ENCODE measurements around the gene OPCML. TPM values are rescaled to one million over a fixed set of nuclear protein-coding genes. Genes with fewer than 3 reads are reported as not detected.

Gene OPCML
- total and polyA plus RNA-seq, 2 experiments from 2014 or later, result 0.21 to 0.51 TPM

- no peak for TF ChIP-seq CTCF (IDR thresholded peaks at IDR 0.05; ENCODE audit: low read depth, low read length)
- Histone ChIP-seq H3K4me3 (no peak overlapping the region), H3K36me3 (no peaks in the 10 kb centered on the region)
Measured at GRCh38 chr11:133263332-133263731, 269.0 kb downstream of the OPCML start.

GRCh38 chr11:133258751-133259150 is 273.6 kb downstream of the OPCML start:
- Histone ChIP-seq H3K9me3 (ENCODE audit: low read depth) (no peaks in the 10 kb centered on the region), H3K27ac (no peak overlapping the region), H3K27me3 (no peaks in the 10 kb centered on the region), H3K4me1 (ENCODE audit: low read depth) (no peaks in the 10 kb centered on the region), H3K4me3 (no peak overlapping the region), H3K36me3 (no peaks in the 10 kb centered on the region)
- DNase-seq (ENCODE audit: low read depth in 1 of 2, low spot score in 1 of 2), result no peak
- TF ChIP-seq CTCF (IDR thresholded peaks at IDR 0.05; ENCODE audit: low read depth, low read length), result no peak

More at GRCh38 chr11:133263332-133263731, 269.0 kb downstream of the OPCML start:
- no peak for DNase-seq (ENCODE audit: low read depth in 1 of 2, low spot score in 1 of 2)
- H3K27ac ChIP-seq, result no peak overlapping the region
- H3K4me1 ChIP-seq (ENCODE audit: low read depth), result no peaks in the 10 kb centered on the region
- H3K27me3 ChIP-seq, result no peaks in the 10 kb centered on the region
- H3K9me3 ChIP-seq (ENCODE audit: low read depth), result no peaks in the 10 kb centered on the region

- Histone ChIP-seq H3K9me3 (ENCODE audit: low read depth) (no peaks in the 10 kb centered on the region), H3K27ac (no peak overlapping the region), H3K4me3 (no peak overlapping the region), H3K36me3 (no peaks in the 10 kb centered on the region), H3K4me1 (ENCODE audit: low read depth) (no peaks in the 10 kb centered on the region), H3K27me3 (no peaks in the 10 kb centered on the region)
- TF ChIP-seq CTCF (IDR thresholded peaks at IDR 0.05; ENCODE audit: low read depth, low read length), result no peak
- DNase-seq (ENCODE audit: low read depth in 1 of 2, low spot score in 1 of 2), result no peak
Measured at GRCh38 chr11:133254601-133255000, 277.7 kb downstream of the OPCML start.

- Histone ChIP-seq H3K4me3 (no peak overlapping the region), H3K4me1 (ENCODE audit: low read depth) (no peaks in the 10 kb centered on the region), H3K27me3 (no peaks in the 10 kb centered on the region), H3K36me3 (no peaks in the 10 kb centered on the region), H3K27ac (no peak overlapping the region), H3K9me3 (ENCODE audit: low read depth) (no peaks in the 10 kb centered on the region)
- DNase-seq (ENCODE audit: low read depth in 1 of 2, low spot score in 1 of 2), result no peak
- TF ChIP-seq CTCF (IDR thresholded peaks at IDR 0.05; ENCODE audit: low read depth, low read length), result no peak
Measured at GRCh38 chr11:133253570-133253969, 278.7 kb downstream of the OPCML start.

- no peaks in the 10 kb centered on the region for H3K27me3 ChIP-seq
- no peaks in the 10 kb centered on the region for H3K9me3 ChIP-seq (ENCODE audit: low read depth)
- DNase-seq (ENCODE audit: low read depth in 1 of 2, low spot score in 1 of 2), result no peak
- no peaks in the 10 kb centered on the region for H3K4me1 ChIP-seq (ENCODE audit: low read depth)
- no peak overlapping the region for H3K27ac ChIP-seq
- no peaks in the 10 kb centered on the region for H3K36me3 ChIP-seq
- H3K4me3 ChIP-seq, result no peak overlapping the region
- no peak for TF ChIP-seq CTCF (IDR thresholded peaks at IDR 0.05; ENCODE audit: low read depth, low read length)
Measured at GRCh38 chr11:133251841-133252240, 280.5 kb downstream of the OPCML start.

- no peaks in the 10 kb centered on the region for H3K27me3 ChIP-seq
- no peak overlapping the region for H3K27ac ChIP-seq
- no peaks in the 10 kb centered on the region for H3K4me1 ChIP-seq (ENCODE audit: low read depth)
- no peak for DNase-seq (ENCODE audit: low read depth in 1 of 2, low spot score in 1 of 2)
- no peak overlapping the region for H3K4me3 ChIP-seq
- no peaks in the 10 kb centered on the region for H3K36me3 ChIP-seq
- TF ChIP-seq CTCF (IDR thresholded peaks at IDR 0.05; ENCODE audit: low read depth, low read length), result no peak
- no peaks in the 10 kb centered on the region for H3K9me3 ChIP-seq (ENCODE audit: low read depth)
Measured at GRCh38 chr11:133249530-133249929, 282.8 kb downstream of the OPCML start.

Data from cardiac muscle cell (in vitro differentiated cells and primary cell).